Peyer's patch (tissue), 4 donors: Measurements from ENCODE around the gene IL17REL. TPM values are rescaled to one million over a fixed set of nuclear protein-coding genes. Genes with fewer than 3 reads are reported as not detected.

Experiments used
- DNase-seq, 3 donors: peaks; one replicate each; pipeline ENCODE4 v3.0.0-alpha.2; 2017 to 2019
- H3K27ac ChIP-seq, 4 donors: fragments of 200-600 bp; sonication (generic); one replicate each; pipeline ENCODE4 v1.5.1; 2016 to 2019
- H3K27me3 ChIP-seq, 2 donors: fragments of 200-600 bp; sonication (generic); one replicate each; pipeline ENCODE4 v1.5.1; 2019
- H3K36me3 ChIP-seq, 3 donors: fragments of 200-600 bp; sonication (generic); one replicate each; pipeline ENCODE4 v1.5.1; 2016 to 2019
- H3K4me1 ChIP-seq, 4 donors: fragments of 200-600 bp; sonication (generic); one replicate each; pipeline ENCODE4 v1.5.1; 2016 to 2019
- H3K4me3 ChIP-seq, 4 donors: fragments of 200-600 bp; sonication (generic); 1 replicate in 3 of 4; 2 replicates in 1 of 4; pipeline ENCODE4 v1.5.1; 2016 to 2019; ENCODE audit warnings: mild to moderate bottlenecking in 1 of 4
- H3K9me3 ChIP-seq, 4 donors: fragments of 200-600 bp; sonication (generic); one replicate each; pipeline ENCODE4 v1.5.1; 2016 to 2019; ENCODE audit warnings: mild to moderate bottlenecking in 1 of 4
- CTCF ChIP-seq, 6 experiments: fragments of 450-650 bp in 4 of 6; fragments of 200-600 bp in 2 of 6; sonication (generic) in 1 of 6; IDR thresholded peaks; one replicate each; pipeline ENCODE4 v1.5.1; 2017 to 2019; ENCODE audit warnings: antibody characterized with exemption in 6 of 6, mild to moderate bottlenecking in 3 of 6, moderate library complexity in 1 of 6
- POLR2A ChIP-seq, 2 donors: fragments of 450-650 bp; IDR thresholded peaks; one replicate each; pipeline ENCODE4 v1.5.1; 2017; ENCODE audit warnings: antibody characterized with exemption in 2 of 2, mild to moderate bottlenecking in 2 of 2, moderate library complexity in 2 of 2
- total RNA-seq, 4 donors: library from RNA; depleted of rRNA; stranded (reverse); fragments of >200 nt; gene quantifications; one replicate each; pipeline ENCODE4 v1.1.0, GENCODE V29; 2016

The IL17REL gene
- total RNA-seq, 4 donors from 2014 or later, result 1.1 to 2.3 (median 1.2) TPM; not detected in 1

DNA sequence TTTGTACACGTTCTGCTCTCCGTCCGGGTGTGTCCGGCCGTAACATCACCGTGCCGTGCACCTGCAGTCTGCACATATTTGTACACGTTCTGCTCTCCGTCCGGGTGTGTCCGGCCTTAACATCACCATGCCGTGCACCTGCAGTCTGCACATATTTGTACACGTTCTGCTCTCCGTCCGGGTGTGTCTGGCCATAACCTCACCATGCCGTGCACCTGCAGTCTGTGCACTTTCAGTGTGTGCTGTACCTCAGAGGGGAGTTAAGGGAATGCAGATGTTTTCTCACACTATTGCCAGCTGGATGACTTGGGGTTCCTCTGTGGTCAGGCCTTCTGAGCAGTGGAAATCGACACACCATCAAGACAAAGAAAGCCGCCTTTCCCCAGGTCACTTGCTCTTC, 41.3 kb upstream of the IL17REL start:
- Histone ChIP-seq H3K27me3 (peaks cover 0 to 6% of the 10 kb centered on the region in 2 donors), H3K4me1 (peaks cover 0 to 5% (median 2%) of the 10 kb centered on the region in 4 donors), H3K9me3 (no peaks in the 10 kb centered on the region), H3K4me3 (no peak overlapping the region), H3K27ac (no peak overlapping the region), H3K36me3 (no peaks in the 10 kb centered on the region)
- no peak for DNase-seq
- TF ChIP-seq CTCF (IDR thresholded peaks at IDR 0.05) (no peak), POLR2A (IDR thresholded peaks at IDR 0.05) (no peak)

- Histone ChIP-seq H3K27ac (no peak overlapping the region), H3K27me3 (no peaks in the 10 kb centered on the region), H3K4me3 (no peak overlapping the region), H3K9me3 (no peaks in the 10 kb centered on the region), H3K4me1 (no peaks in the 10 kb centered on the region), H3K36me3 (no peaks in the 10 kb centered on the region)
- TF ChIP-seq CTCF (IDR thresholded peaks at IDR 0.05) (no peak), POLR2A (IDR thresholded peaks at IDR 0.05) (no peak)
- DNase-seq, result no peak
Measured at GRCh38 chr22:50051930-50052329, 39.4 kb upstream of the IL17REL start.

- Histone ChIP-seq H3K4me1 (no peaks in the 10 kb centered on the region), H3K4me3 (no peak overlapping the region), H3K36me3 (no peaks in the 10 kb centered on the region), H3K27ac (no peak overlapping the region), H3K27me3 (no peaks in the 10 kb centered on the region), H3K9me3 (no peaks in the 10 kb centered on the region)
- no peak for DNase-seq
- TF ChIP-seq POLR2A (IDR thresholded peaks at IDR 0.05) (no peak), CTCF (IDR thresholded peaks at IDR 0.05) (no peak)
Measured at GRCh38 chr22:50049299-50050195, 37.0 kb upstream of the IL17REL start.

GRCh38 chr22:50048836-50049235, 36.3 kb upstream of the IL17REL start:
- Histone ChIP-seq H3K4me1 (no peaks in the 10 kb centered on the region), H3K36me3 (no peaks in the 10 kb centered on the region), H3K27me3 (no peaks in the 10 kb centered on the region), H3K9me3 (no peaks in the 10 kb centered on the region), H3K27ac (no peak overlapping the region), H3K4me3 (no peak overlapping the region)
- no peak for TF ChIP-seq CTCF (IDR thresholded peaks at IDR 0.05)
- TF ChIP-seq POLR2A (IDR thresholded peaks at IDR 0.05), result no peak
- DNase-seq, result no peak

GRCh38 chr22:50048061-50048765, 35.6 kb upstream of the IL17REL start:
- no peaks in the 10 kb centered on the region for H3K36me3 ChIP-seq
- no peaks in the 10 kb centered on the region for H3K4me1 ChIP-seq
- DNase-seq, result no peak
- no peaks in the 10 kb centered on the region for H3K27me3 ChIP-seq
- H3K27ac ChIP-seq, result no peak overlapping the region
- no peak for TF ChIP-seq CTCF (IDR thresholded peaks at IDR 0.05)
- TF ChIP-seq POLR2A (IDR thresholded peaks at IDR 0.05), result no peak
- H3K9me3 ChIP-seq, result no peaks in the 10 kb centered on the region
- no peak overlapping the region for H3K4me3 ChIP-seq
